Fibroblast of gingiva (primary cell): Measurements from ENCODE around the gene URB1.
A peak's percentile ranks its signal among the peaks of the same experiment; 100 is the strongest.
"Not testable (repeated sequence)": the region's sequence is repeated elsewhere in the genome, so short reads cannot be mapped to it uniquely, and the experiment has no call there.

Experiments used
- DNase-seq: peaks from one replicate; pipeline ENCODE4 v3.0.0-alpha.2; 2011; ENCODE audit warnings: low read depth

The URB1 gene

DNA sequence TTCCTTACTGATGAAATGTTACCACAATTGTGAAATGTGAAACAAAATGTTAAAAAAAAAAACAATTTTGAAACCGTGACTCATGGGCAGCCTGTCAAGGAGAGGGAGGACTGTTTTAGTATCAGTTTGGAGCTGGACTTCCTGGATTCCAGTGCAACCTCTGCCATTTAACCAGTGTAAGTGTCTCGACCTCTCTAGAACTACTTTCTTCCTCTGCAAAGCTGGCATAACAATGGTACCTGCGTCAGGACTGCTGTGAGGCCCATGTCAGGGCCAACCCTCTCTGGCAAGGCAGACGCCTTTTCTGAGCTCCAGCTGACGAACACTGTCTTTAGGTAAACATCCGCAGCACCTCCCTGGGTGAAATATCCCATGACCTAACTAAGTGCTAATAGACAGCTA lies 20.9 kb downstream of the URB1 start:
- DNase-seq = peak; percentile 86

DNA sequence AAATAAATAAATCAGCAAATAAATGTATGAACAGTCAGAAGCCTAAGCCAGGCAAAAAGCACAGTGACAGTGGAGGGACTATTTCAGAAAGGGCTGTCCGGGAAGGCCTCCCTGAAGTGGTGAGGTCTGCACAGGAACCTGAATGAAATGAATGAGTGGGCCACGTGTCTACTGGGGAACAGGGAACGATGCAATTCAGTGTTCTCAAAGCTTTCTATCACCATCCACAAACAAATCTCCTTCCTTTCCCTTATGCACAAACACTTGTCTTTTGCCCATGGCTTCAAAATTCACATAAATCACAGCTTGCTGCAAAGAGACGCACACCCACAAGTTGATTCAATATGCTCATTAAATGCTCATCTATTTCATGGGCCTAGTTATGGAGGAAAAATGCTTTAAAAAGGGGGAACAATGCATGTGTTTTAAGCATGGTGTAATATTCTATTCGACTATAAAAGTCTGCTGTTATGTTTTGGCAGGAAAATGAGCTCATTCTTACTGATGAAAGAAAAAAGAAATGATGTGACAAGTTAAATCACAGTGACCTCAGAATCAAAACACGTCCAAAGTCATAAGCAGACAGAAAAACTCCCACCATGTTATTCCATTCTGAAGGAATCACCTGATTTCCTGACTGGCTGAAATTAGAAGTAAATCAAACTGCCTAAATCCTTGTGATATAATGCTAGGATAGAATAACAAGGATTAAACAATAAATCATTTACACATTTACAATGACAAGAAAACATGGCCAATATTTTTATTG lies 21.6 kb downstream of the URB1 start:
- no peak for DNase-seq

DNA sequence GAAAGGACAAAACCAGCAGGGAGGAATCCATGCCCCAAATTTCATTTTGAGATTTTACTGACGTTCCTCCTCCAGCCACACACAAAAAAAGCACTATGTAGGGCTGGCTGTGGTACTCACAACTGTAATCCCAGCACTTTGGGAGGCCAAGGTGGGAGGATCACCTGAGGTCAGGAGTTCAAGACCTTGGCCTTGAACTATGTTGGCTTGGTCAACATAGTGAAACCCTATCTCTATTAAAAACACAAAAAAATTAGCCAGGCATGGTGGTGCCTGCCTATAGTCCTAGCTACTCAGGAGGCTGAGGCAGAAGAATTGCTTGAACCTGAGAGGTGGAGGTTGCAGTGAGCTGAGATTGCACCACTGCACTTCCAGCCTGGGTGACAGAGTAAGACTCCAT lies 23.9 kb downstream of the URB1 start:
- DNase-seq = not testable (repeated sequence)

DNA sequence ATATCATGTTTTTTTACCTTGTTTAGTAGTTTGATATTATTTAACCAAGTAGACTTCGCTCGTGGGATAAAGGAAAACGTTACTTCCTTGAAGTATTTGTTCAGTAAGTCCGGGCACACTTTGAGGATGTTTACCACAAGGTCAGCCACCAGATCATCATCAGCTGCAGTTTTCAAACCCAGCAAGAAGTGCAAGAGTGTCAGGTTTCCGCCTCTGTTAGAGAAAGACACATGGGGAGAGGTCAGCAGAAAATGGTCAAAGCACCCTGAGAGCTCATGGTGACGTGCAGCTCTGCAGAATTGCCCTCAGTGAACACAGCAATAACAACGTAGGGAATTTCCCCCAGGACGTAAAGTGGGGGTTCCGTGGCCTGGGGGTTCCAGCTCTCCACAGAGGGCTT lies 24.4 kb downstream of the URB1 start:
- no peak for DNase-seq

DNA sequence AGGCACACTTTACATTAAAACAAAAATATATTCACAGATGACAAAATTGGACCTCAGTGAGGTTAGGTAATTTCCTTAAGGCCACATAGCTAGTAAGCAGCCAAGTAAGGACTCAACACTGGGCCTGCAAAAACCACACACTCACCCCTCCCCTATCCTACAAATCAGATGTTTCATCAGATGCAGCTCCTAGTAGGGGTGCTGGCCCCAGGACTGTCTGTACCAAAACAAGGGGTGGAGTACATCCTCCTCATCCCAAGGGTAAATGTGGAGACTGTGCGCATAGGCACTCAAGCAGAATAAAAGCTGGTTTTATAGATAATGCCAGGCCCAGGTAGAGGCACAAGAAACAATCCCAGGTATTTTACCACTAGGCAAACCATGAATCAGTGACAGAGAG lies 25.7 kb downstream of the URB1 start:
- DNase-seq = peak; percentile 43

DNA sequence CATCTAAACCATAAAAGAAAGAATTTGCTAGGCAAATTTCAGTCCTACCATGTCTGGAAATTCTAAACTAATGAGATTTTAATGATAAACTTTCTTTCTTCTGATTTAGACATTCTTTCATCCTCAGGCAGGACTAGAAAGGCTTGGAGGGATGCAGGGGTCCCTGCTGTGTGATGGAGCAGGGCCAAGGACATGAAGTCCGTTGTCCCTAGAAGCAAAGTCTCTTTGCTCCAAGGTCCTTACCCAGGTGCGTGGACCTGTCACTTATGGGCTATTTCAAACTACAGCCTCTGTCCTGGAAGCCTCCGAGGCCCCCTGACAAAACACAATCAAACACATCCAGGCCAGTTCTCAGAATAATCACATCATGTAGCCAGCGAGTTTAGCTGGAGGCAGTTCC lies 26.6 kb downstream of the URB1 start:
- DNase-seq = no peak

DNA sequence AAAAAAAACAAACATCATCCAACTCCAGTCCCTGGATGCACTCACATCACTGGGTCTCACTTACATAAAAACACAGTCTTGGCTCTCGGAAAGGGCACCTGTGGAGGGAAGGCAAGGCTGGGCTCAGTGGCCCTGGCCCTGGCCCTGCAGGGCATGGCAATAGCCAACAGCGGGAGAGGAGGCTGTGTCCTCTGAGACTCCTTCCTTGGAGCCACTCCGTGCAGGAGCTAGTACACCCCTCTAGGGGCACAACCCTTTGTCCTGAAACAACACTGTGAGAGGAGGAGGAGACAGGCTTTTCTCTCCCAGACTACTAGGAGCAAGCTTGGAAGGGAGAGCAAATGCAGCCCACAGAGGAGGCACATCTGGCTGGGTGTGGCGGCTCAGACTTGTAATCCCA lies 28.0 kb downstream of the URB1 start:
- DNase-seq = no peak

DNA sequence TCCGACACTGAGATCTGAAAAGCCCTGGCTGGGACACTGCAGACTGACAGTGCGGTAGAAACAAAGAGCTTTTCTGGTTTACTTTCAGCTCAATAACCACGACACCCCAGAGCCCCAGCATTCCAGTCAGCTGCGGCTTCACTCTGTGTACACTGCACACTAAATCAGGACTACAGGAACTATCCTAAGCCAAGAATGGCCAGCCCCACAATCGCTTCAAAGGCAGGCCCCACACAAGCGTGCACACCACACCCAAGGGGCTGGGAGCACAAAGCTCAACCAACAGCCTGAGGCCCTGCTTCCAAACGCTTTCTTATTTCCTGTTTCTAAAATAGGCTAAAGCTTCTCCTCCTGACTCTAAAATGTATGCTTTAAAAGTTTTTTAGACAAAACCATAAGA lies 28.4 kb downstream of the URB1 start:
- DNase-seq = no peak

DNA sequence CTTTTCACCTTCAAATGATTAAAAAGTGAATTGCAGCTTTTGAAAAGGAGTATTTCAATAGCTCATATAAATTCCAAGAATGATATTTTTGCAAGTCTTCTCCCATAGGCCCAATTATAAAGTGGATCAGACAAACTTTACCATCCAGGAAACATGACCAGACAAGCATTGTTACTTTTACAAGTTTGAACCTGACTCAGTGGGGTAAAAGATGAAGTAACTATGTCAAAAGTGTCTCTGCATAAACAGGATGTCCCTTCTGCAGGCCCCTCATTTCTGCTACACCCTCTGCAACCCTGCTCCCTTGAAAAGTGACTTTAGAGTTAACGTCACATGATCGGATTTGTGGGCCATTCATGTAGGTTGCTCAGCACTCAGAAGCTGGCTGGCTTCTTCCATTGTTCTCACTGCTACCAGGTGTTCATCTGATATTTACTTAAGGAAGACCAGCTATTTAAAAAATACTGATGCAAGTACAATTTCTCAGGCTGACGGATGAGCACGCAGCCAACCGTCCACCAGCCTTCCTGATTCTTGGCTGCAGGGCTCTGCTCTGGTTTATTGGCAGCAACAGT lies 32.3 kb downstream of the URB1 start:
- no peak for DNase-seq

DNA sequence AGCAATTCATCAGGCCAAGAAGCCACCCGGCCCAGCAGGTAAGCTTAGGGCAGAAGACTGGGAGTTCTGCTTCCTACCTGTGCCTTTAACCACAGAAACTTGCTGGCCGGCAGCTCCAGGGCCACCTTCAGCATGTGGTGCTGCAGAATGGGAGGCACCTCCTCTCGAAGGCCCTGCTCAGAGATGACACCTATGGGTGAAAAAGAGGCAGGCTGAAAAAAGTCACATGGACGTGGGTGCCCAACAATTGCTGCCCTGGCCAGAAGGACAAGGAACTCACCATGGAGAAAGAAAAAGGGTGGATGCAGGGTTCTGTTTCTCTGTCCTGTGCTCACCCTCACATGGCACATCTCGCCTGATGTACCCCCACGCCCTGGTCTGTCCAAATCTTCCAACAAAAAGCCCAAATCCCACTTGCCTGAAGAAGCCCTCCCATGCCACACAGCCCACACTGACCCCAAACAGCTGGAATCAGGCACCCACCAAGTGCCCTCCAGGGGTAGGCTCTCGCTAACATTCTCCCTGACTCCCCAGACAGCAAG lies 33.0 kb downstream of the URB1 start:
- DNase-seq = no peak

DNA sequence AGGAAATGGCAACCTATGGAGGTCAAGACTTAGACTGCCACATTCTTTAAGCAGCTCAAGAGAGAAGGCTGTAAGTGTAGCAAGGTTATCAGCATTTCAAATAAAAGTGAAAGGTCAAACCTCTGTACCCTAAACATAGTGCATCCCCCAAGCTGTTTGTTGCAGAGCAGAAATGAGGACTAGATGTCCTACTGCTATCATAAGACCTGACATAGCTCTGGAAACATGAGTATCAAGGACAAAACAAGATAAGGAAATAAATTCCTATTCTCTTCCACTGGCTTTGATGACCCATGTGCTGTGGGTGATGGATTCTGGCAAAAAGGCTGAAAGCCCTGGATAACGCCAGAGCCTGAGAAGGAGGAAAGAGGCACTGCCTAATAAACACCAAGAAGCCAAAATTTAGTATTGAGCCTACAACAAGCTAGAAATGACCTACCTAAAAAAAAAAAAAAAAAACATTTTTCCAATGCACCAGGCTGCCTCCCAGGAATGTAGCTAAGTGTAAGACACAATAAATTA lies 35.9 kb downstream of the URB1 start:
- DNase-seq = no peak

DNA sequence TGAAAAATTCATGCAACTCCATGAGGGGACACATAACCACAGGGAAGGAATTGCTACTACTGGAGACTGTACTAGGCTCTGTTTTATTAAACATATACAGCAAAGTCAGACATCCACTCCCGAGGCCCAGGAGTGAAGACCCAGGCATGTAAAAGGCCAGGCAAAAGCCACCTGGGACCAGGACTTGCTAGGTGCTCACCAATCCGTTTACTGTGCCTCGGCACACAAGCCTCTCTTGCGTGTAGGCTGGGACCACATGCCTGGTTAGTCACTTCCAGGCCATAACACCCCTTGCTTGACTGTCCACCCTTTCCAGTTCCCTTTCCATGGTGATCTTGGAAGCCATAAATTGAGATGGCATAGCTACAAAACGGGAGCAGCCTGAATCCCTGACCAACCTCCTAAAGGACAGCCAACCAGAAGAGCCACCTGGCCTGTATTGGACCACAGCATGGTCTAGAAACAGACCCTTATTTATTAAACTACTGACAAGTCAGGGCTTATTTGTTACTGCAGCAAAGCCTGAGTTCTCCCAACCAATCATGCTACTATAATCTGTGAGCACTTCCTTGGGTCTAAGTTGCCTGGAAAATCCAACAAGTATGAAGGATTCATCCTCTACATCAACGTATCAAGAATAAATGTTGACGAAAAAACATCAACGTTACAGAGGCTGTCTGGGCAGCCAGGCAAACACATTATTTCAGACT lies 39.7 kb downstream of the URB1 start:
- DNase-seq = no peak

DNA sequence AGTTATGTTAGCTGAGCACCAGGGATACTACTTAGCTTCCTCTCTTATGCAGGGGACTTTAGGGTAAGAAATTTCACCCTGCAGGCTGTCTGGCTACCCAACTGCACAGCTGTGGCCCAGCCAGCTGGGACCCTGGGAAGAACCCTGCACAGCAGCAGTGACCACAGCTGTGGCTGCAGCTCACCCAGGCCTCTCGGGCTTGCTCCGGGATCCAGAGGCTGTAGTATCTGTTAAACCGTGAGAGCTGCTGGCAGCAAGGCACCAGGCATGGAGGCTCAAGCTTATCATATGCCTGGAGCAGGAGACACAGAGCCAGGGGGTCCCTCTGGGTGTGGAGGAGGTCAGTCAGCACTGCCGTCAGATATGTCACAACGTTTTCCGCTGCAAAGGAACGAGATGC lies 40.3 kb downstream of the URB1 start:
- DNase-seq = no peak

DNA sequence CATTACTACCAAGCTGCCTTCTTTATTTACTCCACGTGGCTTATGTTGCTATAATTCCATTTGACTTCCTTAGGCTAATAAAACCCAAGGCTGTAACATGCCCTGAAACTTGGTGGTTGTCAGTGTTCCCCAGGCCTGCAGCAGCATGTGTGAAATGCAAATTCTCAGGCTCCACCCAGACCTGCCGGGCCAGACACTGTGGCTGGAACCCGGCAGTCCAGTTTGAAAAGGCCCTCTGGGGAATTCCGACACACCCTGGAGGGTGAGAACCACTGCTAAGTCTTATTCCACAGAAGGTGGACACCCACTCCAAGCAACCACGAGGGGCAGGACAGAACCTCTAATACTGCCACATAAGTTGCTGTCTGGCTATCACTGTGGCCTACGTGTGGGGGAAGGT lies 41.4 kb downstream of the URB1 start:
- no peak for DNase-seq

DNA sequence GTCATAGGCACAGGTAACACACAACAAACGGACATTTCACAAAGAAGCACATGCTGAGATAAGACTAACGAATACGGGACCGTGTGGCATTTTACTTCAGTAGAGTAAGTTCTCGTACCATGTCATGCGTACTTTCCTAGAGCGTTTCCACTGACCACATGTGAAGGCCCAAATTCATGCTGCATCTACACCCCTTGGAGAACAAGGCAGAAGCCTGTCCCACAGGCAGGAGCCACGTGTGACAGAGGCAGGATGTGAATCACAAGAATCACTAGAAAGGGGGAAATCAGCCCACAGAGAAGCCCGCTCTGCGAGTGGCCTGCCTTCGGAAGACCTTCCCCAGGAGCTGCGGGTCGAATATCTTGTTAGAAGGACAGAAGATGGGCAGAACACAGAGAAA lies 41.8 kb downstream of the URB1 start:
- no peak for DNase-seq

DNA sequence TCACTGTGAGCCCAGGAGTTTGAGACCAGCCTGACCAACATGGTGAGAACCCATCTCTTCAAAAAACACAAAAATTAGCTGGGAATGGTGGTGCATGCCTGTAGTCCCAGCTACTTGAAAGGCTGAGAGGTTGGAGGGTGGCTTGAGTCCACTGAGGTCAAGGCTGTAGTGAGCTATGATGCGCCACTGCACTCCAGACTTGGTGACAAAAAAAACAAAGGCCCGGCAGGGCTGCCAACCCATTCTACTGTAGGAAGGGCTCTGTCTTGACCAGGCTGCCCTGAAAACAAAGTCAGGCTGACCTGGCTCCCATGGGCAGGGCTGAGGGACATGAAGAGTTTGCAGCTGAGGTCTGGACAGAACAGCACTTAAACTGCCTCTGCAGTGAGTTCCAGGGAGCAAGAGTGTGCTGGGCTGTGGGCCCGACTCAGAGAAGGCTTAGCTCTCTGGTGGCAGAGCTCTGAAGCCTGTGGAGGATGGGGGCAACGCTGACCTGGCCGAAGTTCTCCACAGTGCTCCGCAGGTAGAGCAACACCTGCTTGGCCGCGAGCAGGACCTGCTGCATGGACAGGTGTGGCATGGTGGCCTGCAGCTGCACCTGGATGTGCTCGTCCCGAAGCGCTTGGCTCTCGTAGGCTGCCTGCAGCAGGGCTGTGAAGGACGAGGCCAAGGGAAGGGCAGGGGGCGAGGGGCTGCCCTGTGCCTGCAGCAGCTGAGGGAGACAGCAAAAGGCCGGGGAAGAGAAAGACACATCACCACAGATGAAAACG lies 42.4 kb downstream of the URB1 start:
- DNase-seq = no peak

DNA sequence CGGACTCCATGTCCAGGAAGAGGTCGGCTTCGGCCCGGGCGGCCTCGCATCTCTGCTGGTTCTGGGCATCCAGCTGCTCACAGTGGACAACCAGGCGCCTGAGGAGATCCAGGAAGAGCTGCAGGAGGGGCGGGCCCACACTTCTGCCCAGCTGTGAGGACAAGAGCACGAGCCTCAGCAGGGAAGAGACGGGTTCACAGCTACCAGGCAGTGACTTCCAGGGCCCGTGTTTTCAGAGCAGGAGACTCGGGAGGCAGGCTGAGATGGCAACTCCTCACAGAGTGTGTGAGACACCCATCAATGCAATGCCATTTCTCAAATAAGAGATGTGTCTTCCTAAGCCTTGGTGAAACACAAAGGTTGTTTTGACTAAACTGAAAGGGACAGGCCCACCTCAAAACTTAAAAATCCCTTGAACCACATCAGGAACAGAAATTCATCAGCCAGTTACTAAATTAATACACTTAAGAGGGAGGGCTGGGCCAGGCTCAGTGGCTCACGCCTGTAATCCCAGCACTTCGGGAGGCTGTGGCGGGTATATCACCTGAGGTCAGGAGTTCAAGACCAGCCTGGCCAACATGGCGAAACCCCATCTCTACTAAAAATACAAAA lies 43.4 kb downstream of the URB1 start:
- DNase-seq = no peak

DNA sequence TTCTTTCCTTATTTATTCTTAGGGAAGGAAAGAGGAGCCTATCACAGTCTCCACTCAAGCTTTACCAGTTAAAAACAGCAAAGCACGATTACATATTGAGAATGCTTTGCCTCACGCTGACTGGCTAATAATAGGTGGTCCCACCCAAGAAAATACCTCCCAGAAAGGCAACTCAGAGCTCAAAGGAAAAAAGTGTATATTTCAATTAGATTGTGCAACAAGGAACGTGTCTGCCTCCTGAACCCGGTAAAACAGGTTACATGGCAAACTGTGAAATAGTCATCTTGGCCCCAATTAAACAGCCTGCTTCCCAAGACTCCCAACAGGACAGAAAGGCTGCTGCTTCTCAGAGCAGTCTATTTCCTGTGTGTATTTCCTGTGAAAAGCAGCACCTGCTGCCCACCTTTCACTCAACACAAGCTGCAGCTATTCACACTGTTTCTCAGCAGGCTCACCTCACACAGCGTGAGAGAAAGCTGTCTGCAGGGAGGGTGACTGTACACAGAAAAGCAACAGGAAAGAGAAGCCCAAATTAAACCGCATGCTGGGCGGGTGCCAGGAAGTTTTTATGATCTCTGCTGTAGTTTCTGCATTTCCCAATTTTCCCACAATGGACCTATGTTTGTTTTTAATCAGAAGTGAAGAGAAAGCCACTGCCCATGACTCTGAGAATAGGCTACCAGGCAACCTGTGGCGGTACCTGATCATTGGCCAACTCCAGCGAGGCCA lies 44.0 kb downstream of the URB1 start:
- DNase-seq = no peak

DNA sequence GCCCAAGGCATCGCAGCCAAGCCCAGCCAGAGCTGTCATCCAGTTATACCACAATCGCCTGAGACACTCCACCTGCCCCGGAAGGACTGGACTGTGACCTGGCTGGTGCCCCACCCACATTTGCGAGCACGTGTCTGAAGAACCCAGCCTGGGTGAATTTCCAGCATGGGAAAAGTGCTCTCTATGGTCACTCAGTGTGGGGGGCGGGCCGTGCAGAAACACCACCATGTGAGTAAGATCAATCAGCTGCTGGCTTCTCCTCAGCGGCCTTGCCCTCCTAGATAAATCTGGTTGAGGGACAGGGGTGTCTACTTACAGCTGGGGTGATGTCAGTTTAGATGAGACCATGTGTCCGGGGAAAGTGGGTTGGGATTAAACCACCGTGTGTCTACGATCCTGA lies 44.8 kb downstream of the URB1 start:
- no peak for DNase-seq

DNA sequence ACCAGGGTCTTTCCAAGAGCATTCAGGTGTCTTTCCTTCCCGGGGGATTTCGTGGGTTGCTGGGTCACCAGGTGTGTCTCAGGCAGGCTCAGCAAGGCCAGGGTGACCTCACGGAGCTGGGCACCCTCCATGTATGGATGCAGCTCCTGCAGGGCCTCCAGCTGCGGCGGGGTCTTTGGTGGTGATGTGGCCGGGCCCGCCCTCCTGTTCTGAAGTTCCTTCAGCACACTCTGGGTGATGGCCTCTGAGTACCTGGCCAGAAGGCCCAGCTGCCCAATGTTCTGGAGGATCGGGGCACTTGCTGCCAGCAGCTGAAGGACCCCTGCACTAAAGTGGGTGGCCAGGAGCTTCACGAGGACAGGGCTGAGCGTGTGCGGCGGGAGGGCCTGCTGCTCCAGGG lies 45.5 kb downstream of the URB1 start:
- DNase-seq = no peak

DNA sequence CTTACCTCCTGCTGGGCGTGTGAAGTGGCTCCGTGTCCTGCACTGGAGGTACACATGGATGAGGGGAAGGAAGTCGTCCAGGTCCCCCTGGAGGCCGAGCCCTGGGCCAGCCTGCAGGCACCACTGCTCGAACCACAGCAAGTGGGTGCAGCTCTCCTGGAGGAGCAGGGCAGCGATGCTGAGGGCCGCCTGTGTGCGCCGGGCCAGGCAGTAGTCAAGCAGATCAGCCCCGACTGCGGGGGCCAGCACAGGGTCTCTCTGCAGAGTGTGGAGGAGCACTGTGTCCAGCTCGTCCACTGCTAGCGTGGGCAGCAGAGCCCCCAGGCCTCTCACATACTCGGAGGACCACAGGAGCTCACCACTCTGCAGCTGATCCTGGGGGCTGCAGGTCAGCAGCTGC lies 45.9 kb downstream of the URB1 start:
- no peak for DNase-seq
